ENCODE measurements around the gene IGSF21.

Gene IGSF21

DNA sequence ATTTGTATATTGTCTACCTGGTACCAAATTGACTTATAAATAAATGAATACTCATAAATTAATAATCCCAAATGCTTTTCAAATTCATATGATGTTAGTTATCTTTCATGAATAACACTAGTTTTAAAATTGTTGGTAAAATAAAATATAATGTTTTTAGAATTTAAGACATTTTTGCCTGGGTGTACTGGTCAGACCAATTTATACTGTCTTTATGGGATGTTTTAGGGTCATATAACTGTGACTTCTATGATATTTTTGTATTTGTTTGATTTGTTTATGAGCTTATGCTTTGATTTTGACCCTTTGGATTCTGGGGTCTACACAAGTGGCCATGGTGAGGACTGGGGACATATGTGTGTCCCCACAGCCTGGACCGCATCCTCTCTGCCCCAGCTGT is 319.0 kb downstream of the IGSF21 start:
- Mint-ChIP-seq H3K27me3 (ENCODE audit: low read depth) (peaks cover 12% of the 10 kb centered on the region), H3K4me3 (no peak overlapping the region), H3K36me3 (ENCODE audit: low read depth) (no peaks in the 10 kb centered on the region), H3K4me1 (no peaks in the 10 kb centered on the region), H3K9me3 (peaks cover 6% of the 10 kb centered on the region), H3K27ac (no peak overlapping the region)
- TF ChIP-seq, protein P1, sequence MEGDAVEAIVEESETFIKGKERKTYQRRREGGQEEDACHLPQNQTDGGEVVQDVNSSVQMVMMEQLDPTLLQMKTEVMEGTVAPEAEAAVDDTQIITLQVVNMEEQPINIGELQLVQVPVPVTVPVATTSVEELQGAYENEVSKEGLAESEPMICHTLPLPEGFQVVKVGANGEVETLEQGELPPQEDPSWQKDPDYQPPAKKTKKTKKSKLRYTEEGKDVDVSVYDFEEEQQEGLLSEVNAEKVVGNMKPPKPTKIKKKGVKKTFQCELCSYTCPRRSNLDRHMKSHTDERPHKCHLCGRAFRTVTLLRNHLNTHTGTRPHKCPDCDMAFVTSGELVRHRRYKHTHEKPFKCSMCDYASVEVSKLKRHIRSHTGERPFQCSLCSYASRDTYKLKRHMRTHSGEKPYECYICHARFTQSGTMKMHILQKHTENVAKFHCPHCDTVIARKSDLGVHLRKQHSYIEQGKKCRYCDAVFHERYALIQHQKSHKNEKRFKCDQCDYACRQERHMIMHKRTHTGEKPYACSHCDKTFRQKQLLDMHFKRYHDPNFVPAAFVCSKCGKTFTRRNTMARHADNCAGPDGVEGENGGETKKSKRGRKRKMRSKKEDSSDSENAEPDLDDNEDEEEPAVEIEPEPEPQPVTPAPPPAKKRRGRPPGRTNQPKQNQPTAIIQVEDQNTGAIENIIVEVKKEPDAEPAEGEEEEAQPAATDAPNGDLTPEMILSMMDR (IDR thresholded peaks at IDR 0.05; ENCODE audit: unreplicated experiment in 3 of 3) = no peak

All from nephron (organoid).